Activated CD4-positive, alpha-beta T cell treated with anti-CD3 and anti-CD28 coated beads, Interleukin-2, amount 10 ng/mL, durations not matched to agents 24 days and 14 days (primary cell): Measurements from ENCODE around the gene LLPH. TPM values are rescaled to one million over a fixed set of nuclear protein-coding genes. Genes with fewer than 3 reads are reported as not detected.

Experiments
- DNase-seq: peaks from one replicate; pipeline ENCODE4 v3.0.0; 2022
- H3K27ac Mint-ChIP-seq: one replicate; pipeline ENCODE4 v1.8.0; 2022; ENCODE audit warnings: mild to moderate bottlenecking, mixed read lengths
- H3K27me3 Mint-ChIP-seq: one replicate; pipeline ENCODE4 v1.8.0; 2022; ENCODE audit warnings: mixed read lengths
- H3K36me3 Mint-ChIP-seq: one replicate; pipeline ENCODE4 v1.8.0; 2022; ENCODE audit warnings: low read depth, mild to moderate bottlenecking, mixed read lengths
- H3K4me1 Mint-ChIP-seq: one replicate; pipeline ENCODE4 v1.8.0; 2021; ENCODE audit warnings: mixed read lengths
- H3K4me3 Mint-ChIP-seq: one replicate; pipeline ENCODE4 v1.8.0; 2022; ENCODE audit warnings: mild to moderate bottlenecking, moderate library complexity, mixed read lengths
- H3K9me3 Mint-ChIP-seq: one replicate; pipeline ENCODE4 v1.8.0; 2021; ENCODE audit warnings: mixed read lengths
- intact Hi-C: fragments of 100-400 bp; cut with micrococcal nuclease; formaldehyde crosslinking; loops from one replicate; pipeline ENCODE4 v1.15.1; 2023
- total RNA-seq: library from RNA; stranded (reverse); gene quantifications from 2 replicates; pipeline ENCODE4 v1.2.3, GENCODE V29; 2022

Gene LLPH
- total RNA-seq, 1 donor from 2014 or later: 33.5 TPM

GRCh38 chr12:66131067-66131688 lies 628 bp upstream of the LLPH start:
- peak overlapping the region; percentile 97 for H3K27ac Mint-ChIP-seq
- H3K4me3 Mint-ChIP-seq: peak overlapping the region; percentile 96
- H3K9me3 Mint-ChIP-seq: no peaks in the 10 kb centered on the region
- intact Hi-C loops: loop anchor here (1.0 to 5.0 kb wide), 2 partner anchors 156 to 171 kb away; partner anchors contain the start of gene HELB
- H3K4me1 Mint-ChIP-seq: peaks cover 29% of the 10 kb centered on the region
- H3K36me3 Mint-ChIP-seq: peaks cover 39% of the 10 kb centered on the region
- H3K27me3 Mint-ChIP-seq: no peaks in the 10 kb centered on the region
- DNase-seq: peak; percentile 45

GRCh38 chr12:66129934-66130266 lies 650 bp downstream of the LLPH start:
- intact Hi-C loops: loop anchor here (1.0 to 5.0 kb wide), 2 partner anchors 39 to 157 kb away; partner anchors contain the start of gene TMBIM4
- DNase-seq: no peak
- Mint-ChIP-seq H3K4me1 (peaks cover 36% of the 10 kb centered on the region), H3K4me3 (peak overlapping the region; percentile 96), H3K27ac (peak overlapping the region; percentile 97), H3K9me3 (no peaks in the 10 kb centered on the region), H3K27me3 (no peaks in the 10 kb centered on the region), H3K36me3 (peaks cover 47% of the 10 kb centered on the region)

GRCh38 chr12:66127650-66128049 lies 2.9 kb downstream of the LLPH start:
- DNase-seq: no peak
- Mint-ChIP-seq H3K4me1 (peaks cover 39% of the 10 kb centered on the region), H3K36me3 (peaks cover 64% of the 10 kb centered on the region), H3K27ac (no peak overlapping the region), H3K9me3 (no peaks in the 10 kb centered on the region), H3K4me3 (no peak overlapping the region), H3K27me3 (no peaks in the 10 kb centered on the region)
- intact Hi-C loops: no loop called here

- no peaks in the 10 kb centered on the region for H3K27me3 Mint-ChIP-seq
- no peak overlapping the region for H3K27ac Mint-ChIP-seq
- H3K9me3 Mint-ChIP-seq: no peaks in the 10 kb centered on the region
- H3K4me3 Mint-ChIP-seq: no peak overlapping the region
- peaks cover 18% of the 10 kb centered on the region for H3K4me1 Mint-ChIP-seq
- H3K36me3 Mint-ChIP-seq: peaks cover 51% of the 10 kb centered on the region
- no peak for DNase-seq
- intact Hi-C loops: no loop called here
These were observed 10.1 kb downstream of the LLPH start for GRCh38 chr12:66120477-66120876.

- Mint-ChIP-seq H3K36me3 (peaks cover 45% of the 10 kb centered on the region), H3K27ac (no peak overlapping the region), H3K4me3 (no peak overlapping the region), H3K27me3 (no peaks in the 10 kb centered on the region), H3K9me3 (no peaks in the 10 kb centered on the region), H3K4me1 (peaks cover 14% of the 10 kb centered on the region)
- intact Hi-C loops: no loop called here
- DNase-seq: no peak
These were observed 10.7 kb downstream of the LLPH start for GRCh38 chr12:66119870-66120241.

- DNase-seq: no peak
- peaks cover 11% of the 10 kb centered on the region for H3K4me1 Mint-ChIP-seq
- intact Hi-C loops: no loop called here
- H3K27me3 Mint-ChIP-seq: no peaks in the 10 kb centered on the region
- peaks cover 40% of the 10 kb centered on the region for H3K36me3 Mint-ChIP-seq
- H3K27ac Mint-ChIP-seq: no peak overlapping the region
- H3K4me3 Mint-ChIP-seq: no peak overlapping the region
- H3K9me3 Mint-ChIP-seq: no peaks in the 10 kb centered on the region
These were observed 11.2 kb downstream of the LLPH start for GRCh38 chr12:66119229-66119869.

GRCh38 chr12:66118240-66118891 lies 12.2 kb downstream of the LLPH start:
- Mint-ChIP-seq H3K4me3 (no peak overlapping the region), H3K4me1 (peaks cover 15% of the 10 kb centered on the region), H3K27me3 (no peaks in the 10 kb centered on the region), H3K36me3 (peaks cover 30% of the 10 kb centered on the region), H3K9me3 (no peaks in the 10 kb centered on the region), H3K27ac (no peak overlapping the region)
- intact Hi-C loops: no loop called here
- DNase-seq: no peak

- H3K4me1 Mint-ChIP-seq: peaks cover 14% of the 10 kb centered on the region
- no peak overlapping the region for H3K27ac Mint-ChIP-seq
- intact Hi-C loops: no loop called here
- no peak for DNase-seq
- H3K4me3 Mint-ChIP-seq: no peak overlapping the region
- no peaks in the 10 kb centered on the region for H3K27me3 Mint-ChIP-seq
- H3K36me3 Mint-ChIP-seq: peaks cover 22% of the 10 kb centered on the region
- H3K9me3 Mint-ChIP-seq: no peaks in the 10 kb centered on the region
These were observed 13.3 kb downstream of the LLPH start for GRCh38 chr12:66117242-66117641.

GRCh38 chr12:66115071-66115600 lies 15.4 kb downstream of the LLPH start:
- intact Hi-C loops: no loop called here
- Mint-ChIP-seq H3K9me3 (no peaks in the 10 kb centered on the region), H3K27ac (no peak overlapping the region), H3K4me3 (no peak overlapping the region), H3K27me3 (peaks cover 4% of the 10 kb centered on the region), H3K36me3 (peaks cover 14% of the 10 kb centered on the region), H3K4me1 (peaks cover 10% of the 10 kb centered on the region)
- no peak for DNase-seq

- intact Hi-C loops: no loop called here
- Mint-ChIP-seq H3K27me3 (peaks cover 4% of the 10 kb centered on the region), H3K27ac (no peak overlapping the region), H3K4me1 (peaks cover 7% of the 10 kb centered on the region), H3K36me3 (peaks cover 3% of the 10 kb centered on the region), H3K9me3 (no peaks in the 10 kb centered on the region), H3K4me3 (no peak overlapping the region)
- no peak for DNase-seq
These were observed 17.1 kb downstream of the LLPH start for GRCh38 chr12:66113471-66113870.

GRCh38 chr12:66111605-66112004 lies 18.9 kb downstream of the LLPH start:
- H3K4me1 Mint-ChIP-seq: peaks cover 13% of the 10 kb centered on the region
- intact Hi-C loops: no loop called here
- no peak overlapping the region for H3K4me3 Mint-ChIP-seq
- peaks cover 4% of the 10 kb centered on the region for H3K27me3 Mint-ChIP-seq
- no peaks in the 10 kb centered on the region for H3K36me3 Mint-ChIP-seq
- no peak overlapping the region for H3K27ac Mint-ChIP-seq
- DNase-seq: no peak
- H3K9me3 Mint-ChIP-seq: no peaks in the 10 kb centered on the region

- no peak for DNase-seq
- intact Hi-C loops: loop anchor here (5.0 kb wide), 1 partner anchor 552 kb away; no protein-coding TSS in a partner anchor
- H3K4me1 Mint-ChIP-seq: peaks cover 10% of the 10 kb centered on the region
- peaks cover 8% of the 10 kb centered on the region for H3K27me3 Mint-ChIP-seq
- no peaks in the 10 kb centered on the region for H3K36me3 Mint-ChIP-seq
- H3K9me3 Mint-ChIP-seq: no peaks in the 10 kb centered on the region
- H3K27ac Mint-ChIP-seq: no peak overlapping the region
- no peak overlapping the region for H3K4me3 Mint-ChIP-seq
These were observed 21.5 kb downstream of the LLPH start for GRCh38 chr12:66109056-66109455.

GRCh38 chr12:66108386-66108785 lies 22.2 kb downstream of the LLPH start:
- H3K27me3 Mint-ChIP-seq: peaks cover 8% of the 10 kb centered on the region
- intact Hi-C loops: loop anchor here (5.0 kb wide), 1 partner anchor 551 kb away; no protein-coding TSS in a partner anchor

GRCh38 chr12:66107451-66107915 lies 23.1 kb downstream of the LLPH start:
- Mint-ChIP-seq H3K9me3 (no peaks in the 10 kb centered on the region), H3K4me3 (no peak overlapping the region), H3K27me3 (peaks cover 14% of the 10 kb centered on the region), H3K4me1 (peaks cover 8% of the 10 kb centered on the region), H3K27ac (no peak overlapping the region), H3K36me3 (no peaks in the 10 kb centered on the region)
- peak; percentile 92 for DNase-seq
- intact Hi-C loops: loop anchor here (1.0 to 5.0 kb wide), 2 partner anchors 550 to 1216 kb away; no protein-coding TSS in a partner anchor

More at GRCh38 chr12:66108386-66108785, 22.2 kb downstream of the LLPH start:
- Mint-ChIP-seq H3K27ac (no peak overlapping the region), H3K4me3 (no peak overlapping the region), H3K36me3 (no peaks in the 10 kb centered on the region), H3K4me1 (peaks cover 8% of the 10 kb centered on the region), H3K9me3 (no peaks in the 10 kb centered on the region)
- DNase-seq: no peak
